Neural progenitor cell (in vitro differentiated cells): ENCODE measurements around the gene RPP25. TPM values are rescaled to one million over a fixed set of nuclear protein-coding genes. Genes with fewer than 3 reads are reported as not detected.

Source experiments
- DNase-seq: peaks from one replicate; pipeline ENCODE4 v3.0.0-alpha.2; 2016; ENCODE audit warnings: low spot score
- H2AFZ ChIP-seq: fragments of 200-600 bp; sonication (generic); replicated peaks from 2 replicates; pipeline ENCODE4 v1.6.1; 2016; ENCODE audit warnings: antibody characterized with exemption
- H3F3A ChIP-seq: fragments of 200-600 bp; sonication (generic); 2 replicates; pipeline ENCODE4 v1.6.1; 2016; ENCODE audit warnings: antibody characterized with exemption, low read depth
- H3K27ac ChIP-seq: fragments of 200-600 bp; sonication (generic); 2 replicates; pipeline ENCODE4 v1.5.1; 2016; ENCODE audit warnings: mild to moderate bottlenecking
- H3K27me3 ChIP-seq: fragments of 200-600 bp; sonication (generic); 2 replicates; pipeline ENCODE4 v1.6.1; 2016; ENCODE audit warnings: mild to moderate bottlenecking, moderate library complexity
- H3K36me3 ChIP-seq: fragments of 200-600 bp; sonication (generic); 2 replicates; pipeline ENCODE4 v1.5.1; 2016
- H3K4me1 ChIP-seq: fragments of 200-600 bp; sonication (generic); 2 replicates; pipeline ENCODE4 v1.6.1; 2016; ENCODE audit warnings: mixed run types
- H3K4me2 ChIP-seq: fragments of 200-600 bp; sonication (generic); 2 replicates; pipeline ENCODE4 v1.6.1; 2016
- H3K4me3 ChIP-seq: fragments of 200-600 bp; sonication (generic); 2 replicates; pipeline ENCODE4 v1.5.1; 2016
- H3K79me2 ChIP-seq: fragments of 200-600 bp; sonication (generic); 2 replicates; pipeline ENCODE4 v1.6.1; 2016; ENCODE audit warnings: low read depth
- H3K9ac ChIP-seq: fragments of 200-600 bp; sonication (generic); 2 replicates; pipeline ENCODE4 v1.6.1; 2016
- H3K9me3 ChIP-seq: fragments of 200-600 bp; sonication (generic); 2 replicates; pipeline ENCODE4 v1.5.1; 2016; ENCODE audit warnings: low read depth
- H4K20me1 ChIP-seq: fragments of 200-600 bp; sonication (generic); 2 replicates; pipeline ENCODE4 v1.6.1; 2016; ENCODE audit warnings: low read depth
- H3K27ac Mint-ChIP-seq: 3 replicates; pipeline ENCODE4 v1.8.0; 2021; ENCODE audit warnings: mixed read lengths
- H3K27me3 Mint-ChIP-seq: 2 replicates; pipeline ENCODE4 v1.8.0; 2022; ENCODE audit warnings: low read depth, mild to moderate bottlenecking, inconsistent platforms, moderate library complexity, mixed read lengths; ENCODE audit not compliant: insufficient read depth
- H3K36me3 Mint-ChIP-seq: 3 replicates; pipeline ENCODE4 v1.8.0; 2021; ENCODE audit warnings: mixed read lengths
- H3K4me1 Mint-ChIP-seq: 3 replicates; pipeline ENCODE4 v1.8.0; 2021; ENCODE audit warnings: mixed read lengths
- H3K4me3 Mint-ChIP-seq: 3 replicates; pipeline ENCODE4 v1.8.0; 2021; ENCODE audit warnings: mild to moderate bottlenecking, moderate library complexity, mixed read lengths
- H3K9me3 Mint-ChIP-seq: 3 replicates; pipeline ENCODE4 v1.8.0; 2020; ENCODE audit warnings: mixed read lengths
- CTCF ChIP-seq: fragments of 200-600 bp; sonication (generic); IDR thresholded peaks from 2 replicates; pipeline ENCODE4 v1.5.1; 2017; ENCODE audit warnings: antibody characterized with exemption, mild to moderate bottlenecking
- EZH2 ChIP-seq: fragments of 200-600 bp; sonication (generic); IDR thresholded peaks from 2 replicates; pipeline ENCODE4 v1.6.1; 2017; ENCODE audit warnings: antibody characterized with exemption, mild to moderate bottlenecking, moderate library complexity
- EZH2phosphoT487 ChIP-seq: fragments of 200-600 bp; sonication (generic); IDR thresholded peaks from 2 replicates; pipeline ENCODE4 v1.6.1; 2017; ENCODE audit warnings: antibody characterized with exemption
- total RNA-seq: library from RNA; depleted of rRNA; stranded (reverse); fragments of >200 nt; gene quantifications from 2 replicates; pipeline ENCODE4 v1.2.3, GENCODE V29; 2015; ENCODE audit warnings: low replicate concordance

RPP25 gene
- total RNA-seq, 1 donor from 2014 or later: 2.5 TPM

- H3K36me3 ChIP-seq: no peaks in the 10 kb centered on the region
- peaks cover 3% of the 10 kb centered on the region for H3K4me1 Mint-ChIP-seq
Observed at GRCh38 chr15:74982183-74982582, 25.6 kb upstream of the RPP25 start.

GRCh38 chr15:74978503-74978902 is 21.9 kb upstream of the RPP25 start:
- peaks cover 17% of the 10 kb centered on the region for H3F3A ChIP-seq
- no peaks in the 10 kb centered on the region for H3K4me1 ChIP-seq
- H3K27me3 ChIP-seq: no peaks in the 10 kb centered on the region
- no peaks in the 10 kb centered on the region for H4K20me1 ChIP-seq
- Mint-ChIP-seq H3K27me3 (peaks cover 13% of the 10 kb centered on the region), H3K36me3 (no peaks in the 10 kb centered on the region), H3K4me3 (no peak overlapping the region), H3K27ac (no peak overlapping the region), H3K9me3 (no peaks in the 10 kb centered on the region), H3K4me1 (peaks cover 3% of the 10 kb centered on the region)
- DNase-seq: no peak
- TF ChIP-seq EZH2 (no peak), CTCF (no peak), EZH2phosphoT487 (no peak)
- H3K36me3 ChIP-seq: no peaks in the 10 kb centered on the region
- no peaks in the 10 kb centered on the region for H3K9me3 ChIP-seq
- H3K27ac ChIP-seq: no peak overlapping the region
- no peaks in the 10 kb centered on the region for H3K79me2 ChIP-seq
- H3K4me3 ChIP-seq: no peak overlapping the region
- no peak overlapping the region for H3K4me2 ChIP-seq
- no peak overlapping the region for H3K9ac ChIP-seq
- peak overlapping the region; percentile 26 for H2AFZ ChIP-seq

More at GRCh38 chr15:74982183-74982582, 25.6 kb upstream of the RPP25 start:
- Histone ChIP-seq H2AFZ (no peak overlapping the region), H3K79me2 (no peaks in the 10 kb centered on the region), H3K9me3 (no peaks in the 10 kb centered on the region), H3K4me1 (no peaks in the 10 kb centered on the region), H3K27ac (no peak overlapping the region), H3K4me2 (no peak overlapping the region), H3K27me3 (no peaks in the 10 kb centered on the region), H3K9ac (no peak overlapping the region), H4K20me1 (no peaks in the 10 kb centered on the region), H3K4me3 (no peak overlapping the region), H3F3A (peaks cover 11% of the 10 kb centered on the region)
- DNase-seq: no peak
- Mint-ChIP-seq H3K9me3 (no peaks in the 10 kb centered on the region), H3K36me3 (no peaks in the 10 kb centered on the region), H3K27me3 (peaks cover 19% of the 10 kb centered on the region), H3K27ac (no peak overlapping the region), H3K4me3 (no peak overlapping the region)
- TF ChIP-seq EZH2phosphoT487 (no peak), CTCF (no peak), EZH2 (no peak)

GRCh38 chr15:74978077-74978476 is 21.5 kb upstream of the RPP25 start:
- no peak overlapping the region for H3K27ac Mint-ChIP-seq
- peaks cover 17% of the 10 kb centered on the region for H3F3A ChIP-seq
- no peaks in the 10 kb centered on the region for H3K4me1 ChIP-seq

More at GRCh38 chr15:74978077-74978476, 21.5 kb upstream of the RPP25 start:
- Mint-ChIP-seq H3K27me3 (peaks cover 15% of the 10 kb centered on the region), H3K4me3 (no peak overlapping the region), H3K9me3 (no peaks in the 10 kb centered on the region), H3K4me1 (peaks cover 3% of the 10 kb centered on the region), H3K36me3 (no peaks in the 10 kb centered on the region)
- DNase-seq: no peak
- H3K79me2 ChIP-seq: no peaks in the 10 kb centered on the region
- H3K36me3 ChIP-seq: no peaks in the 10 kb centered on the region
- no peak for TF ChIP-seq CTCF
- no peak for TF ChIP-seq EZH2
- TF ChIP-seq EZH2phosphoT487: no peak
- no peak overlapping the region for H3K9ac ChIP-seq
- no peak overlapping the region for H3K27ac ChIP-seq
- H4K20me1 ChIP-seq: no peaks in the 10 kb centered on the region
- H3K27me3 ChIP-seq: no peaks in the 10 kb centered on the region
- no peak overlapping the region for H3K4me2 ChIP-seq
- H3K9me3 ChIP-seq: no peaks in the 10 kb centered on the region
- no peak overlapping the region for H3K4me3 ChIP-seq
- H2AFZ ChIP-seq: no peak overlapping the region
